ENCODE results near the gene KIAA1671.

KIAA1671 gene

DNA sequence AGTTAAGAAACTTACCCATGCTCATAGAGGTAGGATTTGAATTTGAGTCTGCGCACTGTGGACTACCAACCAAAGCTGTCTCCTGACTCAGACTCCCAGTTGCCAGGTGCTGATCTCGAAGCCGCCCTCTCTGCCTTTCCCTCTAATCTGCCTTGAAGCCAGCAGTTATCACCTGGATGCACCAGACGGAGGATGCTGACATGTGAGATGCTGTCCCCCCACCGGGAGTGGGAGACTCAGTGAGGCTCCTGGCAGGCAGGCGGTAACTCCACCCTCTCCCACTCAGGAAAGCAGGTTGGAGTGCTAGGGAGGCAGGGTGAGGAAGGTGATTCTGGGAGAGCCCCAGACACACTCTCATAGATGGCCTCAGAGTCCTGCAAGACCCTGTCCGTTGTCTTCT lies 40.4 kb downstream of the KIAA1671 start:
- TF ChIP-seq FOXP2 (optimal IDR thresholded peaks at IDR 0.05; ENCODE audit: borderline replicate concordance, extremely low read depth, extremely low read length, insufficient read depth) (no peak), REST (IDR thresholded peaks at IDR 0.05; ENCODE audit: insufficient read depth in 1 of 2, low read depth in 2 of 2, low read length in 2 of 2) (no peak), SIN3A (IDR thresholded peaks at IDR 0.05; ENCODE audit: borderline replicate concordance, insufficient read depth, low read length) (no peak), POLR2AphosphoS5 (IDR thresholded peaks at IDR 0.05; ENCODE audit: low read depth, low read length) (no peak), TAF1 (IDR thresholded peaks at IDR 0.05; ENCODE audit: borderline replicate concordance, insufficient read depth, low read length) (no peak)

- TF ChIP-seq FOXP2 (optimal IDR thresholded peaks at IDR 0.05; ENCODE audit: borderline replicate concordance, extremely low read depth, extremely low read length, insufficient read depth) (no peak), POLR2AphosphoS5 (IDR thresholded peaks at IDR 0.05; ENCODE audit: low read depth, low read length) (no peak), SIN3A (IDR thresholded peaks at IDR 0.05; ENCODE audit: borderline replicate concordance, insufficient read depth, low read length) (no peak), REST (IDR thresholded peaks at IDR 0.05; ENCODE audit: insufficient read depth in 1 of 2, low read depth in 2 of 2, low read length in 2 of 2) (no peak), TAF1 (IDR thresholded peaks at IDR 0.05; ENCODE audit: borderline replicate concordance, insufficient read depth, low read length) (no peak)
Measured at GRCh38 chr22:24994070-24994763, 41.7 kb downstream of the KIAA1671 start.

DNA sequence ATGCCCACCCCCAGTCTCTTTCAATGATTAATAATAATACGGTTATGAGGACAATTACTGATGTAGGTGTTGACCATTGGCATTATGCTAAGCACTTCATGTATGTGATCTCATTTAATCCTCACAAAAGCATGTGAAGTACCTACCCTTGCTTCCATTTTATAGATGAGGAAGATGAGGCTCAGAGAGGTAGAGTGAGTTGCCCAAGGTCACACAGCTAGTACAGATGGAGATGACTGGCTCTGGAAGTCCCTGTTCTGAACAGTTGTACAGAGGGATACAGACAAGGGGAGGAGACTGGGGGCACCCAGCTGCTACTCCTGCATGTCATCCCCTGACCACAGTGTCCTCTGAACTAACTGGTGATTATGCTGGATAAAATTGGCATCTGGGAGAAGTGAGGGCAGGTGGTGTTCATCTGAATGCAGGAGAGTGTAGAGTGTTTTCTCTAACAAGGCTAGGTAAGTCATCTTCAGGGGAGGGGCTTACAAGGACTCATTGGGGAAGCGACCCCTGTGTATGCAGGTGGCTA lies 43.2 kb downstream of the KIAA1671 start:
- TF ChIP-seq TAF1 (IDR thresholded peaks at IDR 0.05; ENCODE audit: borderline replicate concordance, insufficient read depth, low read length) (no peak), POLR2AphosphoS5 (IDR thresholded peaks at IDR 0.05; ENCODE audit: low read depth, low read length) (no peak), SIN3A (IDR thresholded peaks at IDR 0.05; ENCODE audit: borderline replicate concordance, insufficient read depth, low read length) (no peak), FOXP2 (optimal IDR thresholded peaks at IDR 0.05; ENCODE audit: borderline replicate concordance, extremely low read depth, extremely low read length, insufficient read depth) (no peak), REST (IDR thresholded peaks at IDR 0.05; ENCODE audit: insufficient read depth in 1 of 2, low read depth in 2 of 2, low read length in 2 of 2) (no peak)

DNA sequence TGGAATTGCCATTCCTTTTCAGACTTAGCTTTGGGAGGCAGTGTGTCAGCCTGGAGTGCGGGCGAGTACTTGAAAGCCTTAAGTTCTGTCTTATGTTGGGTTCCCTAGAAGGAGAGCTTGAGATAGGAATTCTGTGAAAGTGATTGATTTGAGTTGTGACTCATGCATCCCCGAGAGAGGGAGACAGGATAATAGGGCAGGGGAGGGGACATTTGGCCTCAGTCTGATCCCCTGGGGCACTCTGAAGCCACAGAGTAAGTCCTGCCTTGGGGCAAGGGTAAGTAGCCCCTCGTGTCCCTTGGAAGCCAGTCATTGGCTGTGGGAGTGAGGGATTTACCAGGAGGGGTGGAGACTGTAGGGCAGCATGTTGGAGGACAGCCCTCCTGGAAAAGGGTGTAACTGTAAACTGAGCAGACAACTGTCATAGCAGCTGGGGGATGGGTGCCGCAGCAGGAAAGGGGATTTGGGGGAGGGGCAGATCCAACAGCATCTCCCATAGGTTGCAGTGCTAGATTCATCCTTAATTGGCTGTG lies 44.0 kb downstream of the KIAA1671 start:
- TF ChIP-seq POLR2AphosphoS5 (IDR thresholded peaks at IDR 0.05; ENCODE audit: low read depth, low read length) (no peak), TAF1 (IDR thresholded peaks at IDR 0.05; ENCODE audit: borderline replicate concordance, insufficient read depth, low read length) (no peak), REST (IDR thresholded peaks at IDR 0.05; ENCODE audit: insufficient read depth in 1 of 2, low read depth in 2 of 2, low read length in 2 of 2) (no peak), FOXP2 (optimal IDR thresholded peaks at IDR 0.05; ENCODE audit: borderline replicate concordance, extremely low read depth, extremely low read length, insufficient read depth) (peak; percentile 63), SIN3A (IDR thresholded peaks at IDR 0.05; ENCODE audit: borderline replicate concordance, insufficient read depth, low read length) (no peak)

Measured in PFSK-1 (cell line).